ENCODE results near the gene MTFMT.

GRCh38 chr15:65077981-65078352 lies 48.5 kb upstream of the MTFMT start:
- TF ChIP-seq CTCF (IDR thresholded peaks at IDR 0.05) (peak; percentile 35 to 70 (median 56)), EP300 (IDR thresholded peaks at IDR 0.05) (no peak)

Measured in ovary (tissue), 3 donors.